SW 1271 (cell line): Measurements from ENCODE around the gene PLCB4.

Source experiments
- DNase-seq, 2 experiments: peaks; one replicate each; lab custom pipeline; 2025; lab: John Stamatoyannopoulos, UW

PLCB4 gene

GRCh38 chr20:9453201-9453600 lies 384.3 kb downstream of the PLCB4 start:
- DNase-seq = no peak

GRCh38 chr20:9454791-9455190 lies 385.9 kb downstream of the PLCB4 start:
- no peak for DNase-seq

DNA sequence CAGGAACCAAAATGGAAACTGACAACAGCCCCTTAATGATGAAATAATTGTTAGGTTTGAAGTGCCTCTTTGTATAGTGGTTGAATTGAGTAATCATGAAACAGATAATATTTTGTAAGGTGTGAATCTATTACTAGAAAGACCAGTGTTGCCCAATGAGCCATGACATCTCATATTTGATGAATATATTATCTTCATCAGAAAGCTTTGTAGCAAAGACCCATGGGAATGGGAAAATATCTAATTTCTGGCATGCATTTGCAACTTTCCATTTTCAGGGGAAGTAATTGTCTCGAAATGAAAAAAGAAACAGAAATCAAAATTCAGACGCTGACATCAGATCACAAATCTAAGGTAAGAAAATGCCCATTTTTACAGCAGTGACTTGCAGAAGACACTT lies 388.2 kb downstream of the PLCB4 start:
- DNase-seq = no peak

- DNase-seq = peak in 1 of 2 experiments; percentile 25
Measured at GRCh38 chr20:9458138-9458796, 389.4 kb downstream of the PLCB4 start.

GRCh38 chr20:9460518-9460917 lies 391.6 kb downstream of the PLCB4 start:
- DNase-seq = peak in 1 of 2 experiments; percentile 42

GRCh38 chr20:9467995-9468394 lies 399.1 kb downstream of the PLCB4 start:
- peak in 1 of 2 experiments; percentile 31 for DNase-seq

DNA sequence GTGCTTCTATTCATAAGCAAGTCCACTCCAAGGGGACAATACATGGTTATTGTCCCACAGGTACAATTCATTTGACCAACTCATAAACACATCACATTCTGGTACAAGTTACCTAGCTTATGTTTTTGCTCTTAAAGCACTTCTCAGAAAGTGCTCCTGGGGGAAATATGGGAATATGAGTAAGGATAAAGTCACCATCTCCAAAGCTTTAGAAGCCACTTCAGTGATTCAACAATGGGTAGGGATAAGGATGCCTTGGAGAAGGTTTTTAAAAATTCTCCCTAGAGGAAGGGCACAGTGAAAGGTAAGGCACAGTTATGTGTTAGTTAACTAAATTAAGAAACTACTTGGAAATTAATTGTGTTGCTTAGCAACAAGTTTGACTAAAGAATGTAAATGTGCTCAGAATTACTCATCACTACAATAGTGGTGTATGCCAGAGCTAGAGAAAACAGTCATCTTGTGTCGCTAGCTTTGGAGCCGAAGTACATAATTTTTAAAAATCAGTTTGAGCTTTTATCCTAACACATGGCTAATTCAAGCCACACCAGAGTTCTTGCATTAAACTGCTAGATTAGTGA lies 406.0 kb downstream of the PLCB4 start:
- no peak for DNase-seq

DNA sequence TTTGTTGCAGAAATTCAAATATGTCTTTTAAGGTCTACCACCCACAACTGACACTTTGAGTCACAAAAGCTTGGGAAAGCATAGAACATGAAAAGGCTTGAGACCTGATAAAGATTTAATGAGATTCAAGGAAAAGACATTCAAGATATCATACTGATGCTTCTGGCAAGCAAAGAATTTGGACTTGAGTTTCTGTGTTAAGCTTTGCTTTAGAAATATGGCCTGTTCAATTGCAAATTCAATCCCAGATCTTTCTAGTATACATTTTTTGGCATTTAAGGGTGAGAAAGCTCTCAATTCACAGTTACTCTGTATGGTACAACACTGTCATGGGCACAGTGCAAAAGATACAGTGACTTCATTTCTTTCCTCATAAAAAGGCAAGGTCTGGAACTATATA lies 406.6 kb downstream of the PLCB4 start:
- no peak for DNase-seq

DNA sequence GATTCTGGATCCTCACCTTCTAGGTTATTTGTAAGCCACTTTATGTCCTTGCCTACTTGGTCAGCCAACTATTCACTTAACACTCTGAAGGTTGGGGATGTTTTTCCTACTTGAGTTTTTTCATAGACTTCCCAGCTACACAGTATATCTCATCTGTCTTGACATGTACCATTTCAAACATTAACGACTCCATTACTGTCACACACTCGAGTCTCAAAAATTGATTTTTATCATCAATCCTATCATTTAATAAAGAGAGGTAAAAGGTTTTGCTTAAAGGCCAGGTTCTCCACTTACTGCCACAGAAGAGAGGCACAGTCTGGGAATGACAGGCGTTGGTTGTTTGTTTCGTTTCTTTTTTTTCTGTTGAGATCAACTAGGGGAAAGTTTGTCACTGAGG lies 407.3 kb downstream of the PLCB4 start:
- no peak for DNase-seq

DNA sequence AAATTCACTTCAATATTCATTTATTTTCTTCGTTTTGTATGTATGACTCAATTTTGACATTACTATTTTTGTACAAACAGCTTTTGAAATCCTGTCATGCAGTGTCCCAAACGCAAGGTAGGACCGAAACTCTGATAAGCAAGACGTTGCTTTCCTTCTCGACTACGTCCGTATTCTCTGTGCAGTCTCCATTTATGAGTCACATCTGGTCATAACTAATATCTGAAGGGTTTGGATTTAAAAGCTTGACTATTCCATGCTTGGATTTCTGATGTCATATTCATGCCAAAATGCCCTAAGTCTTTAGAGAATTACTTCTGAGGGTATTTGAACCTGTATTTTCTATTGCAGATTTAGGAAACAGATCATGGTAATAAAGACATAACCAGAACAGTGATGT lies 407.8 kb downstream of the PLCB4 start:
- DNase-seq = no peak

GRCh38 chr20:9478771-9479170 lies 409.9 kb downstream of the PLCB4 start:
- DNase-seq = no peak

- no peak for DNase-seq
Measured at GRCh38 chr20:9480066-9480465, 411.2 kb downstream of the PLCB4 start.

DNA sequence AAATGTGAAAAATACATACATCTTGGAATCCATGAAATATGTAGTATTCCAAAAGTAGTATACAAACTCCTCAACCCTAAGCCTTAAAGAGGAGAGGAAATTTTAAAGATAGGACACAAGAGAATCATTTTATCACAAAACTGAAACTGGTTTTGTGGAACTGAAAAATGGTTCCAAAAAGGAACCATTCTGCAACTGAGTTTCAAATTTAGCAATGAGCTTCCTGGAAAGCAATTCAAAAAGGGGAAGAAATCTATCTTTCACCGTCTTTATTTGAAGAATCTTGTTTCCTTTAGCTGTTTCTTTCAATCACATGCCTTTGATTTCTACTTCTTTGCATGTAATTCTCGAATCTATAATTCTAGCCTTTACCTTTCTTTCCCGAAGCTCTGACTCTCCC lies 413.3 kb downstream of the PLCB4 start:
- no peak for DNase-seq

GRCh38 chr20:9483131-9483530 lies 414.2 kb downstream of the PLCB4 start:
- no peak for DNase-seq

DNA sequence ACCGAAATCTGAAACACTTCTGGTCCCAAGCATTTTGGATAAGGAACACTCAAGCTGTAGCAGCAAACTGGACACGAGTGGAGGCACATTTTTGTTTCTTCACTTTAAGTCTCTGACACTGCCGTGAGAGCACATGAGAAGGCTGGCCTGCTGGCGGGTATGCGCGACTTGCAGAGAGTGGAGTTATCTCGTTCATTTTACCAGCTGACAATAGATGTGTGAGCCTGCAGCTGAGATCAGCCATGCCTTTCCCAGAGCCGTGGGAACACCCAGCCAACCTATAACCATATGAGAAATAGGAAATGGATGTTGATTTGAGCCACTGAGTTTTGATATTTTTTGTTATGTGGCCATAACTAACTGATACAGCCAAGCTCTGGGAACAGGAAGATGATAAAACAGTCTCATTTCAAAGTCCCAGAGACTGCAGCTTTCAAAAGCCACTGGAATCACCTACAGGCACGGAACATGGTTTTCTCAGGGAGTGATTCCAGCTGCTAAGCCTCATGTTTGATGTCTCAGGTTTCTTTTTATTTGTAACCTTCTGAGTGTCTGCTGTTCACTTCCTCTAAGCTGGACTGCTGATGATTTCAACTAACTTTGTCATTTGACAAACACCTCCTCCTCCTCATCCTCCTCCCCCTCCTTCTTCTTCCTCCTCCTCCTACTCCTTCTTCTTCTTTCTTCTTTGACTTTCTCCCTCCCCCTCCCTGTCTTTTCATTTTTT lies 416.9 kb downstream of the PLCB4 start:
- no peak for DNase-seq

GRCh38 chr20:9487231-9487630 lies 418.3 kb downstream of the PLCB4 start:
- no peak for DNase-seq

- DNase-seq = no peak
Measured at GRCh38 chr20:9488063-9488462, 419.2 kb downstream of the PLCB4 start.

DNA sequence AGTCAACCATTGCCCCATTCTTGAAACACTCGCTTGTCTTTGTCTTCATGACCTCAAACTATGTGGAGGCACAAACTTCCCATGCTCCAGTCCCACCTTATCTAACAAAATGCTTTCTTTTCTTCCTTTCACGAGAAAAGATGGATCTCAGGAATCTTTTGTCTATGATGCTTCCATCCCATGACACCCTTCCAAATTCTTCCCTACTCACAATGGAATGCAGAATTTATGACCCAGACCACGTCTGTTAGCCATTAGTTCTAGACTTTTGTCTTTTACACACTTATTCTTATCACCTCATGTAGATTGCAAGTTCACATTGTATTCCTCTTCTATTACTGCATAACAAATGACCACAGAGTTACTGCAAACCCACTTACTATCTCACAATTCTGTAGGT lies 421.3 kb downstream of the PLCB4 start:
- no peak for DNase-seq

DNA sequence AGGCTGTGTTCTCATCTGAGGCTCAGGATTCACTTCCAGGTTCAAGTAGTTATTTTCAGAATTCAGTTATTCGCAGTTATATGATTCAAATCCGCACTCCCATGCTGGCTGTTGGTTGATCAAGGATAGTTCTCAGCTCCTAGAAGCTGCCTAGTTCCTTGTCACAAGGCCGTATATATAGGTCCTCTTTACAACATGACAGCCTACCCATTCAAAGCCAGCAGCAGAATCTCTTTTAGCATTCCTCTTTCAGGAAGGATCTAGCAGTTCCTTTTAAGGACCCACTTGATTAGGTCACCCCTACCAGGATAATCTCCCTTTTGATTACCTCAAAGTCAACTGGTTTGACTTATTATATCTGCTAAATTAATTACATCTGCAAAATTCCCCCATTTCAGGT lies 421.7 kb downstream of the PLCB4 start:
- no peak for DNase-seq

DNA sequence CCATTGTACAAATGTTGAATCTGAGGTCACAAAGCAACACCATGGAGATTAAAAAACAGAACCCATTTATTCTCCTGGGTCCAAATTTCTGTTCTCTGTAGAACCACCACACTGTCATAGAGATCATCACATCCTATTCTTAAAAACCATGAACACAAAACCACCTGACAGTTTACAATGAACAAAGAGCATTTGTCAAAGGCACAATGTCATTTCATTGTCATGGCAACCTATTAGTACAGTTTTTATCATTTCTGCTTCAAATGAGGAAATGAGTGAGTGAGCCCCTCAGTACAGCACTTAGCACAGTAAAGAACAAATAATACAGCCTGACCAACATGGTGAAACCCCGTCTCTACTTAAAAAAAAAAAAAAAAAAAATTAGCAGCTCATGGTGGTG lies 422.4 kb downstream of the PLCB4 start:
- DNase-seq = no peak

DNA sequence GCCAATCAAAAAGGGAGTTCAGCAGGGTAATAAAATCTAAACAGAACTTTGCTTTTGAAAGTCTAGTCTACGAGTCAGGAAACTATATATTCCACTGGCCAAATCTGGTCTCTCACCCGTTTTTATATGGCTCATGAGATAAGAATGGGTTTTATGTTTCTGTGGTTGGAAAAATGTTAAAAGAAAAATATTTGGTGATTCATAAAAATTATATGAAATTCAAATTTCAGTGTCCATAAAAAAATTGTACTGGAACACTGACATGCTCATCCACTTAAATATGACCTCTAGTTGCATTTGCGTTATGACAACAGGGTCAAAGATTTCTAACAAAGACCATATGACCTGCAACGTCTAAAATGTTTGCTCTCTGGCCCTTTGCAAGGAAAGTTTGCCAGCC lies 423.2 kb downstream of the PLCB4 start:
- no peak for DNase-seq

DNA sequence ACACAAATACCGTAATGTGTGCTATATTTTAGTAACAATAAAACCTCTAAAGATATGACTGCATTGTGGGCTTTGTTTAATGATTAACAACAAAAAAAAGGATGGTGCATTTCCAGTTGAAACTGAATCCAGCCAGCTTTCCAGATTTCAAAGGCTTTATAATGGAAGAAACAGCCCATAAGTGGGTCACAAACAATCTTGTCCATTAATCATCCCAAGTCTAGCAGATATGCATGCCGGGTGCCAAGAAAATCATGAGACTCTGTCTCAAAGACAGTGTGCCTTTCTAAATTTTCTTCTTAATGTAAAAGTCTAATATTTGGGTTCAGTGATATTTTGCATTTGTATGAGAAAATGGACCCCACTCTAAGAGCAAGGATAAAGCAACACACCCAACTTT lies 424.9 kb downstream of the PLCB4 start:
- DNase-seq = no peak

DNA sequence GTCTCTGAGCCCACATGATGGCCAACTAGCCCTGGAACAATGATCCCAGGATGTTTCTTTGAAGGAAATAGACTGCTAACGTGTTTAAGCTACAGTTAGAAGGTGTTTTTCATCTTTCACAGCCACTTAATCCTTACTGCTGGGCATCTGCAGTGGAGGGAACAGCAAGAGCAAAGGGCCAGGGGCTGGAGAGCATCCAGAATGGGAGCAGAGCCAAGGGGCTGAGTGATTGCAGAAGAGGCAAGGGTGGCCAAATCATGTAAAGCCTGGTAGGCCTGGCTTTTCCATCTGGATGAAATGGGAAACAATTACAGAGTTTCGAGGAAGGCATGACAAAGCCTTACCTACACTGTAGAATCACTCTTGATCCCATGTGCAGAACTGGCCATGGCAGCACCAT lies 426.8 kb downstream of the PLCB4 start:
- no peak for DNase-seq

DNA sequence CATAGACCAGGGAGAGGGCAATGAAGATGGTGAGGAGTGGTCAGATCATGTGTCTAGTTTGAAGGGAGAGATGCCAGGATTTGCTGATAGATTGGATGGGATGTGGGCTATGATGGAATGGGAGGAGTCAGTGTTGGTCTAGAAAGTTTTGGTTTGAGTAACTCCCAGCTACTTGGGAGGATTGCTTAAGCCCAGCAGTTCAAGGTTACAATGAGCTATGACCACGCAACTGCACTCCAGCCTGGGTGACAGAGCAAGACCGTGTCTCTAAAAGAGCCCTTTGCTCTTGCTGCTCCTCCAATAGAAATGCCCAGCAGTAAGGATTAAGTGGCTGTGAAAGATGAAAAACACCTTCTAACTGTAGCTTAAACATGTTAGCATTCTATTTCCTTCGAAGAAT lies 427.3 kb downstream of the PLCB4 start:
- no peak for DNase-seq
